ENCODE measurements around the gene HBB. TPM values are rescaled to one million over a fixed set of nuclear protein-coding genes. Genes with fewer than 3 reads are reported as not detected.

The HBB gene
- total RNA-seq, result not detected in 2 replicates

DNA sequence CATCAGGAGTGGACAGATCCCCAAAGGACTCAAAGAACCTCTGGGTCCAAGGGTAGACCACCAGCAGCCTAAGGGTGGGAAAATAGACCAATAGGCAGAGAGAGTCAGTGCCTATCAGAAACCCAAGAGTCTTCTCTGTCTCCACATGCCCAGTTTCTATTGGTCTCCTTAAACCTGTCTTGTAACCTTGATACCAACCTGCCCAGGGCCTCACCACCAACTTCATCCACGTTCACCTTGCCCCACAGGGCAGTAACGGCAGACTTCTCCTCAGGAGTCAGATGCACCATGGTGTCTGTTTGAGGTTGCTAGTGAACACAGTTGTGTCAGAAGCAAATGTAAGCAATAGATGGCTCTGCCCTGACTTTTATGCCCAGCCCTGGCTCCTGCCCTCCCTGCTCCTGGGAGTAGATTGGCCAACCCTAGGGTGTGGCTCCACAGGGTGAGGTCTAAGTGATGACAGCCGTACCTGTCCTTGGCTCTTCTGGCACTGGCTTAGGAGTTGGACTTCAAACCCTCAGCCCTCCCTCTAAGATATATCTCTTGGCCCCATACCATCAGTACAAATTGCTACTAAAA is at the start of gene HBB:
HBB (minus strand) TSS at position 340 of the 579 bp plus-strand sequence; CDS start at position 290, 50 bp downstream.

DNA sequence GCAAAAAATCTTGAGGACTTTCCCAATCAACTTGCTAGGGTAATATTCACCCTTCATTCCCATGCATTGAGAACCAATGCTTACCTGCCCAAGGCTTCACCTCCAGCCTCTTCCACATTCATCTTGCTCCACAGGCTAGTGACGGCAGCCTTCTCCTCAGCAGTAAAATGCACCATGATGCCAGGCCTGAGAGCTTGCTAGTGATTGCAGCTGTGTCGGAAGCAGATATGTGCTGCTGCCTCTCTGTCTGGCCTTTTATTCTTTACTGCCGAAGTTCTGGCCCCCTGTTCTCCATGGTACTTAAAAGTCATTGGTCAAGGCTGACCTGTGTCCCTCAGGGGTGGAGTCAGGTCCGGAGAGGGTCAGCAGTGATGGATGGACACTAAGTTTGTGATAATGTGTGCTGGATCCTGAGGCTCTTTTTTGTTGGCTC is 42.9 kb upstream of the HBB start, which contains the start of gene HBE1:
HBE1 (minus strand) TSS at position 231 of the 433 bp plus-strand sequence; CDS start at position 176, 55 bp downstream.

DNA sequence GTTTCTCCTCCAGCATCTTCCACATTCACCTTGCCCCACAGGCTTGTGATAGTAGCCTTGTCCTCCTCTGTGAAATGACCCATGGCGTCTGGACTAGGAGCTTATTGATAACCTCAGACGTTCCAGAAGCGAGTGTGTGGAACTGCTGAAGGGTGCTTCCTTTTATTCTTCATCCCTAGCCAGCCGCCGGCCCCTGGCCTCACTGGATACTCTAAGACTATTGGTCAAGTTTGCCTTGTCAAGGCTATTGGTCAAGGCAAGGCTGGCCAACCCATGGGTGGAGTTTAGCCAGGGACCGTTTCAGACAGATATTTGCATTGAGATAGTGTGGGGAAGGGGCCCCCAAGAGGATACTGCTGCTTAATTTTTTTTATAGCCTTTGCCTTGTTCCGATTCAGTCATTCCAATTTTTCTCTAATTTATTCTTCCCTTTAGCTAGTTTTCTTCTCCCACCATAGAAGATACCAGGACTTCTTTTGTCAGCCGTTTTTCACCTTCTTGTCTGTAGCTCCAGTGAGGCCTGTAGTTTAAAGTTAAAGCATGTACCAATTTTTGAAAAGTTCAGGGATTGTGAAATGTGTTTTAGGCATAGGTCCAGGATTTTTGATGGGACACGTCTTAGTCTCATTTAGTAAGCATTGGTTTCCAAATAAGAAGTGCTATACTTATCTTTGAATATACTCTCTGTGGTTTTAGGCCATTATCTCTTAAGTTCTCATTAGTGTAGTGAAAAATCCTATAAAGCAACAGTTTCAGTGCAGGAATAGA is 28.0 kb upstream of the HBB start, which contains the start of gene HBG2:
HBG2 (minus strand) TSS at position 136 of the 768 bp plus-strand sequence; CDS start at position 83, 53 bp downstream.

DNA sequence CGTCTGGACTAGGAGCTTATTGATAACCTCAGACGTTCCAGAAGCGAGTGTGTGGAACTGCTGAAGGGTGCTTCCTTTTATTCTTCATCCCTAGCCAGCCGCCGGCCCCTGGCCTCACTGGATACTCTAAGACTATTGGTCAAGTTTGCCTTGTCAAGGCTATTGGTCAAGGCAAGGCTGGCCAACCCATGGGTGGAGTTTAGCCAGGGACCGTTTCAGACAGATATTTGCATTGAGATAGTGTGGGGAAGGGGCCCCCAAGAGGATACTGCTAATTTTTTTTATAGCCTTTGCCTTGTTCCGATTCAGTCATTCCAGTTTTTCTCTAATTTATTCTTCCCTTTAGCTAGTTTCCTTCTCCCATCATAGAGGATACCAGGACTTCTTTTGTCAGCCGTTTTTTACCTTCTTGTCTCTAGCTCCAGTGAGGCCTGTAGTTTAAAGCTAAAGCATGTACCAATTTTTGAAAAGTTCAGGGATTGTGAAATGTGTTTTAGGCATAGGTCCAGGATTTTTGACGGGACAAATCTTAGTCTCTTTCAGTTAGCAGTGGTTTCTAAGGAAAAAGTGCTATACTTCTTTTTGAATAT is 23.0 kb upstream of the HBB start, which contains the start of gene HBG1:
HBG1 (minus strand) TSS at position 51 of the 590 bp plus-strand sequence. CDS start 53 bp downstream, outside the sequence.

GRCh38 chr11:5234381-5234834 is 7.5 kb upstream of the HBB start, which contains the start of gene HBD:
TSS of gene HBD (minus strand) at chr11:5234483. CDS start at chr11:5234433, 50 bp downstream.

DNA sequence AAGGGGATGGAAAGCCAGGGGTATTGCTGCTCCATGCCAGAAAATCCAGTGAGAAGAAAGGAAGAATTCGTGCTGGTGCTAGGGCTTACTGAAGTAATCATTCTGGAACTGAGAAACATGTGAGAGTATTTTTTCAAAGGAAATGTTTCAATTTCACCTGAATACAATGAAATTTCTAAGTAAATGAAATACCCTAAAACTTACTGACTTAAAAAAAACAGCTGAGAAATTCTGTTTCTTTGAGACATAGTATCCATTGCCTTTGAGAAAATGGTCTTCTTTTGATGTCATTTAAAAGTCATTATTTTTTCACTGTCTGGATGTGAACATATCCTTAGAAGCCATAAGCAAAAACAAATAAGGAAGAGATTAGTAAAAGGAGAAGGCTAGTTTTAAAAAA is 26.3 kb downstream of the HBB start, which contains the start of gene OR51V1:
OR51V1 (minus strand) TSS at position 101 of the 400 bp plus-strand sequence; CDS start at position 101, 0 bp downstream.

Other genes with a start within 250 kb of the HBB start
- not detected in 2 replicates for gene OR51L1, start 232.2 kb downstream of the HBB start, total RNA-seq
- not detected in 2 replicates for gene OR52J3, start 180.5 kb downstream of the HBB start, total RNA-seq
- gene OR52E2, start 167.4 kb downstream of the HBB start, total RNA-seq, result not detected in 2 replicates
- gene OR52E1, start 157.5 kb downstream of the HBB start, total RNA-seq, result not detected in 2 replicates
- gene OR52A5, start 88.7 kb downstream of the HBB start, total RNA-seq, result not detected in 2 replicates
- gene OR52A1, start 72.3 kb downstream of the HBB start, total RNA-seq, result not detected in 2 replicates
- gene OR51V1, start 26.4 kb downstream of the HBB start, total RNA-seq, result not detected in 2 replicates
- not detected in 2 replicates for gene HBD, start 7.4 kb upstream of the HBB start, total RNA-seq
- not detected in 2 replicates for gene HBG1, start 22.8 kb upstream of the HBB start, total RNA-seq
- not detected in 2 replicates for gene HBG2, start 27.7 kb upstream of the HBB start, total RNA-seq
- not detected in 2 replicates for gene HBE1, start 42.9 kb upstream of the HBB start, total RNA-seq
- not detected in 2 replicates for gene OR51B4, start 74.9 kb upstream of the HBB start, total RNA-seq
- not detected in 2 replicates for gene OR51B2, start 97.2 kb upstream of the HBB start, total RNA-seq
- not detected in 2 replicates for gene OR51B5, start 116.5 kb upstream of the HBB start, total RNA-seq
- not detected in 2 replicates for gene OR51B6, start 124.4 kb upstream of the HBB start, total RNA-seq
- gene OR51M1, start 156.7 kb upstream of the HBB start, total RNA-seq, result not detected in 2 replicates
- gene OR51Q1, start 195.0 kb upstream of the HBB start, total RNA-seq, result not detected in 2 replicates
- gene OR51I1, start 214.4 kb upstream of the HBB start, total RNA-seq, result not detected in 2 replicates
- gene OR51I2, start 222.3 kb upstream of the HBB start, total RNA-seq, result not detected in 2 replicates

All from epithelial cell of umbilical artery (primary cell).